Measurements from ENCODE around the gene LPAR2. TPM values are rescaled to one million over a fixed set of nuclear protein-coding genes. Genes with fewer than 3 reads are reported as not detected.
A peak's percentile ranks its signal among the peaks of the same experiment; 100 is the strongest.

The LPAR2 gene
- total RNA-seq, 1 donor from 2014 or later = 8.2 TPM

GRCh38 chr19:19619181-19619848 lies 8.7 kb downstream of the LPAR2 start:
- TF ChIP-seq, protein P1, sequence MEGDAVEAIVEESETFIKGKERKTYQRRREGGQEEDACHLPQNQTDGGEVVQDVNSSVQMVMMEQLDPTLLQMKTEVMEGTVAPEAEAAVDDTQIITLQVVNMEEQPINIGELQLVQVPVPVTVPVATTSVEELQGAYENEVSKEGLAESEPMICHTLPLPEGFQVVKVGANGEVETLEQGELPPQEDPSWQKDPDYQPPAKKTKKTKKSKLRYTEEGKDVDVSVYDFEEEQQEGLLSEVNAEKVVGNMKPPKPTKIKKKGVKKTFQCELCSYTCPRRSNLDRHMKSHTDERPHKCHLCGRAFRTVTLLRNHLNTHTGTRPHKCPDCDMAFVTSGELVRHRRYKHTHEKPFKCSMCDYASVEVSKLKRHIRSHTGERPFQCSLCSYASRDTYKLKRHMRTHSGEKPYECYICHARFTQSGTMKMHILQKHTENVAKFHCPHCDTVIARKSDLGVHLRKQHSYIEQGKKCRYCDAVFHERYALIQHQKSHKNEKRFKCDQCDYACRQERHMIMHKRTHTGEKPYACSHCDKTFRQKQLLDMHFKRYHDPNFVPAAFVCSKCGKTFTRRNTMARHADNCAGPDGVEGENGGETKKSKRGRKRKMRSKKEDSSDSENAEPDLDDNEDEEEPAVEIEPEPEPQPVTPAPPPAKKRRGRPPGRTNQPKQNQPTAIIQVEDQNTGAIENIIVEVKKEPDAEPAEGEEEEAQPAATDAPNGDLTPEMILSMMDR (IDR thresholded peaks at IDR 0.05) = no peak

DNA sequence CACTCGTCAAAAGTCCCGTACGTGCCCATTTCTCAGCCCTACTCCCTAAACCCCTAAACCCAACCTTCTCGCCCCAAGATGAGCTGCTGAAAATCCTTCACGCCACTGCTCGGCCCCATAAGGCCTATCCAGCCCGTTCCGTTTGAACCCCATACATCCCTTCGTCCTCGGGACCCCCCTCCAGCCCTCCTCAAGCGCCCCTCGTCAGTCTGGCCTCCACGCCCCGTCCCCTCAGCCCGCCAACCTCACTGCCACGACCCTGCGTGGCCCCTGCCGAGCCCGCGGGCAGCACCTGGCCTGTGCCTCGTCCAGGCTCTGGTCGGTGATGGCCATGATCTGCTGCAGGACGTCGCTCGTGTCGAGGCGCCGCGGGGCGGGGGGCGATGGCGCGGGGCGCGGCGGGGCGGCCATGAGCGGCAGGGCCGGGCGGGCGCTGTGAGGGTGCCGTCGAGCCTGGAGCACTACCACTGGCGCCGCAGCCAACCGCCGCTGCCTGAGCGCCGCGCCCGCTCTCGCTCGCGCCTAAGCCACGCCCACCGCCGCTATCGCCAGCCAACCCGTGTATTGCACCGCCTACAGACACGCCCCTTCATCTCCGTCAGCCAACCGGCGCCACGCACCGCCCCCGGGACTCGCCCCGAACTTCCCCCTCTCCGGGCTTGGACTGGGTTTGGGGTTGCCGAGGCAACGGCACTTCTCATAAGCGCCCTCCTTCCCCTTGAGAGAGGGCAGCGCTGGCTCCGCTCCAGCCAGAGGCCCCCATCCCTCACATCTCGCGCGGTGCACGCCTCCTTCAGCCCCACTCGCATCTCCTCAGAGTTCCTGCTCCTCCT lies 9.6 kb downstream of the LPAR2 start, which contains the start of gene PBX4:
Gene PBX4, minus strand, starts transcription at position 469 of the 833 bp plus-strand sequence. Its CDS starts 58 bp downstream, at position 411.
- TF ChIP-seq, protein P1 (IDR thresholded peaks at IDR 0.05) = no peak
- H3K9me3 Mint-ChIP-seq (ENCODE audit: low read depth) = no peaks in the 10 kb centered on the region
- H3K27ac Mint-ChIP-seq (ENCODE audit: unreplicated experiment) = no peak within 1 kb of the TSS

More at GRCh38 chr19:19619181-19619848, 8.7 kb downstream of the LPAR2 start:
- no peaks in the 10 kb centered on the region for H3K27me3 Mint-ChIP-seq (ENCODE audit: low read depth)
- no peak overlapping the region for H3K27ac Mint-ChIP-seq (ENCODE audit: unreplicated experiment)
- DNase-seq (ENCODE audit: low spot score) = no peak
- peak overlapping the region; percentile 81 for H3K4me3 Mint-ChIP-seq (ENCODE audit: unreplicated experiment)
- no peaks in the 10 kb centered on the region for H3K36me3 Mint-ChIP-seq (ENCODE audit: low read depth)
- peaks cover 16% of the 10 kb centered on the region for H3K4me1 Mint-ChIP-seq (ENCODE audit: low read depth)
- H3K9me3 Mint-ChIP-seq (ENCODE audit: low read depth) = no peaks in the 10 kb centered on the region

GRCh38 chr19:19615086-19615485 lies 12.9 kb downstream of the LPAR2 start:
- Mint-ChIP-seq H3K9me3 (ENCODE audit: low read depth) (no peaks in the 10 kb centered on the region), H3K4me3 (ENCODE audit: unreplicated experiment) (no peak overlapping the region), H3K27me3 (ENCODE audit: low read depth) (no peaks in the 10 kb centered on the region), H3K27ac (ENCODE audit: unreplicated experiment) (no peak overlapping the region), H3K4me1 (ENCODE audit: low read depth) (peaks cover 35% of the 10 kb centered on the region), H3K36me3 (ENCODE audit: low read depth) (no peaks in the 10 kb centered on the region)
- TF ChIP-seq, protein P1 (IDR thresholded peaks at IDR 0.05) = no peak
- DNase-seq (ENCODE audit: low spot score) = no peak

More for the DNA sequence above, 9.6 kb downstream of the LPAR2 start, which contains the start of gene PBX4:
- DNase-seq (ENCODE audit: low spot score) = peak; percentile 95
- Mint-ChIP-seq H3K4me1 (ENCODE audit: low read depth) (peaks cover 21% of the 10 kb centered on the region), H3K4me3 (ENCODE audit: unreplicated experiment) (peak within 1 kb of the TSS; percentile 81), H3K36me3 (ENCODE audit: low read depth) (no peaks in the 10 kb centered on the region), H3K27me3 (ENCODE audit: low read depth) (no peaks in the 10 kb centered on the region)

- Mint-ChIP-seq H3K36me3 (ENCODE audit: low read depth) (no peaks in the 10 kb centered on the region), H3K9me3 (ENCODE audit: low read depth) (no peaks in the 10 kb centered on the region), H3K27me3 (ENCODE audit: low read depth) (no peaks in the 10 kb centered on the region), H3K4me1 (ENCODE audit: low read depth) (peaks cover 28% of the 10 kb centered on the region), H3K27ac (ENCODE audit: unreplicated experiment) (peak overlapping the region; percentile 18), H3K4me3 (ENCODE audit: unreplicated experiment) (no peak overlapping the region)
- no peak for DNase-seq (ENCODE audit: low spot score)
- TF ChIP-seq, protein P1 (IDR thresholded peaks at IDR 0.05) = no peak
Measured at GRCh38 chr19:19613506-19613905, 14.5 kb downstream of the LPAR2 start.

Data from chondrocyte (in vitro differentiated cells).